ENCODE data around the gene TMUB1.
A peak's percentile ranks its signal among the peaks of the same experiment; 100 is the strongest.

Gene TMUB1

DNA sequence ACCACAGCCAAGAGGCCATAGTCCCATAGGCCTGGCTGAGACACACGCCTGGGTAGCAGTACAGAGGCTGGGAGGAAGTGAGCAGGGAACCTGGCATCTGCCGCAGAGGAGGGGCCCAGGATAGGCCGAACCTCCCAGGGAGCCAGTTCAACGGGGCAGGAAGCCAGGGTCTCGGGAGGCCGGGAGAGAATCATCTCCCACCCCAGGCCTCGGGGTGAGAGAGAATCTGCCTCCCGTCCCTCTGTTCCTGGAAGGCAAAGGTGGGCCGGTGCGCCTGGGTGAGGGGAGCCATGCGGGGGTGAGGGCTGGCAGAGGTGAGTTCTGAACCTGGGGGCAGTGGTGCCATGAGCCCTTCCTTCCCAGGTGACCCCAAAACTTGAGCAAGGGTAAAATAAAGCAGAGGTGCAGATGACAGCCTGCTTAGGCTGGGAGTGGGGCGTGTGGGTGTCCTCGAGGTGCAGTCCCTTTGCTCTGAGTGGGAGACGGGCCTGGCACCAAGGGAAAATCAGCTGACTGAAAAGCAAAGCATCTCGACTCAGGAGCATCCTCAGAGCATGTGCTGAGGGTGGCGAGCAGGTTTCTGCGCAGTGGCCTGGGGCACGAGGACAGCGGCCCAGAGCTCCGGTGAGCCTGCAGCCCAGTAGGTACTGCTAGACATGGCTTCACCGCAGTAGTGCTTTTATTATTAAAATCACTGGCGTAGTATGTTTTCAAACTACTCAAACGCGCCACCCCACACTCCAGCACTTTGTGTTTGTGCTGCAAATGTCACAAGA, 18.5 kb upstream of the TMUB1 start:
- no peak for DNase-seq

DNA sequence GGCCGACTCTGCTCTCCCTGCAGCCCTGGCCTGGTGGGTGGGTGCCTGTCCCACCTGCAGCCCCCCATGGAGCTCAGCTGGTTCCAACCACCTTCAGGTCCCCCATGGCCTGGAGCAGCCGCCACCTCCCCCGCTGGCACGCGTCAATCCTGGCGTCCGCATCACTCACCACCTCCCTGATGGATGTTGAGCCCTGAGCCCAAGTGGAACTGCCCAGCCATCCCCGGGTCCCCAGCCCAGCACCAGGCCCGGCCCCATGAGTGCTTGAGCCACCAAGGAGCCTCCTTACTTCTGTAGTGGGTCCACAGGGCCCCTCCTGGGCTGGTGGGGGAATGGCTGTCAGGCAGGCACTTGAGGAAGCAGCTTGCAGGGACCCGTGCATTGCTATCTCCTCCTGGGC, 17.6 kb upstream of the TMUB1 start:
- DNase-seq: no peak

DNA sequence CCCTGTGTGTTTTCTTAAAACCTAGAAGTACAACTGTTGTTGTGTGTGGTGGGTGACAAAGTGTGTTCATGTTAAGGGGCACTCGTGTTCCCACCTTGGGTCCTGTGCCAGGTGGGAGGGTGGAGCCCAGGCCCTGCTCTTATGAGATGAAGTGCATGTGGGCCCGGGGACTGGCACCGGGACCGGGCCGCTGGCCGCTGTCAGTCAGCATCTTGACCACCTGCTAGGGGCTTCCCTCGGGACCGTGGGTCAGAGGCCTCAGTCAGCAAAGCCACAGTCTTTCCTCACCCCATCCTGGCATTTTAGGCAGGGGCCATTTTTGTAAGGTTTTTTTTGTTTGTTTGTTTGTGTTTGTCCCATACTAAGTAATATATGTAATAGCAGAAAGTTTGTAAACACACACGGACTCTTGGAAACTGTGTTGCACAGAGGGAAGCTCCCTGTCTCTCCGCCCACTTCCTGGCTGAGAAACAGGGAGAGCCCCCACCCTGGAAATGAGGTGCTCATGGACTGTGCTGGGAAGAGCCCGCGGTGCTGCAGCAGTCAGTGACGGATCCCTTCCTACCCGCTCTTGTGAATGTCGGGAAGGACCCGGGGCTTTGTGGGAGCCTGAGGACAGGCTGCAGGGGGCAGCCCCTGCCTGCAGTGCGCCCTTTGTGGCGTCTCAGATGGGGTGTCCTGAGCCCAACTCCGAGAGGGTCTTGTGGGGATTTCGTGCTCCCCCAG, 16.4 kb upstream of the TMUB1 start:
- DNase-seq: no peak

- DNase-seq: no peak
Observed at GRCh38 chr7:151095828-151096475, 12.7 kb upstream of the TMUB1 start.

GRCh38 chr7:151095123-151095797, 12.0 kb upstream of the TMUB1 start:
- DNase-seq: no peak

DNA sequence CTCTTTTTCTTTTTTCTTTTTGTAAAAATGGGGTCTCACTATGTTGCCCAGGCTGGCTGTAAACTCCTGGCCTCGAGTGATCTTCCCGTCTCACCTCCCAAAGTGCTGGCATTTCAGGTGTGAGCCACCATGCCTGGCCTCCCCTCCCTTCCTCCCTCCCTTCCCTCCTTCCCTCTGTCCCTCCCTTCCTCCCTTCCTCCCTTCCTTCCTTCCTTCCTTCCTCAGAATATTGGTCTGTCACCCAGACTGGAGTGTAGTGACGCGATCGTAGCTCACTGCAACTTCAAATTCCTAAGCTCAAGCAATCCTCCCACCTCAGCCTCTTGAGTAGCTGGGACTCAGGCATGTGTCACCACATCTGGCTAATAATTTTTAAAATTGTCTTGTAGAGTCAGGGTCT, 11.4 kb upstream of the TMUB1 start:
- DNase-seq: no peak

DNA sequence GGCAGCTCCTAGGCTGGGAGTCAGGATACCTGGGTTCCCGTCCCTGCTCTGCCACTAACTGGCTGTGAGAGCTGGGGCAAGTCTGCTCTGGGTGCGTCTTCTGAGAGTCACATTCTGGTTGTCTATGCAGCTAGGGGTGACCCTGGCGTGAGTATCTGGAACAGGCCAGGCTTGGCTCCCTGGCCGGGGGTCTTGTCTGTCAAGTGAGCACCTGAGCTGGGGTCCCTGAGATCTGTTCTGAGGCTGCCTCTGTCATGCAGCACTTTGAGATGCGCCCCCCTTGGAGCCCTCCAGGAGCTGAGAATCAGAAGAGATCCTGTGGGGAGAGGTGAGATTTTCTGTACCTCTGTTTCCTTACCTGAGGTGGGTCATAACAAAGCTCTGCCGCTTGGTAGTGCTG, 10.5 kb upstream of the TMUB1 start:
- no peak for DNase-seq

GRCh38 chr7:151091988-151092387, 8.7 kb upstream of the TMUB1 start:
- no peak for DNase-seq

- DNase-seq: peak; percentile 71
Observed at GRCh38 chr7:151091431-151091830, 8.1 kb upstream of the TMUB1 start.

- no peak for DNase-seq
Observed at GRCh38 chr7:151091003-151091402, 7.7 kb upstream of the TMUB1 start.

GRCh38 chr7:151089893-151090730, 6.8 kb upstream of the TMUB1 start:
- DNase-seq: no peak

DNA sequence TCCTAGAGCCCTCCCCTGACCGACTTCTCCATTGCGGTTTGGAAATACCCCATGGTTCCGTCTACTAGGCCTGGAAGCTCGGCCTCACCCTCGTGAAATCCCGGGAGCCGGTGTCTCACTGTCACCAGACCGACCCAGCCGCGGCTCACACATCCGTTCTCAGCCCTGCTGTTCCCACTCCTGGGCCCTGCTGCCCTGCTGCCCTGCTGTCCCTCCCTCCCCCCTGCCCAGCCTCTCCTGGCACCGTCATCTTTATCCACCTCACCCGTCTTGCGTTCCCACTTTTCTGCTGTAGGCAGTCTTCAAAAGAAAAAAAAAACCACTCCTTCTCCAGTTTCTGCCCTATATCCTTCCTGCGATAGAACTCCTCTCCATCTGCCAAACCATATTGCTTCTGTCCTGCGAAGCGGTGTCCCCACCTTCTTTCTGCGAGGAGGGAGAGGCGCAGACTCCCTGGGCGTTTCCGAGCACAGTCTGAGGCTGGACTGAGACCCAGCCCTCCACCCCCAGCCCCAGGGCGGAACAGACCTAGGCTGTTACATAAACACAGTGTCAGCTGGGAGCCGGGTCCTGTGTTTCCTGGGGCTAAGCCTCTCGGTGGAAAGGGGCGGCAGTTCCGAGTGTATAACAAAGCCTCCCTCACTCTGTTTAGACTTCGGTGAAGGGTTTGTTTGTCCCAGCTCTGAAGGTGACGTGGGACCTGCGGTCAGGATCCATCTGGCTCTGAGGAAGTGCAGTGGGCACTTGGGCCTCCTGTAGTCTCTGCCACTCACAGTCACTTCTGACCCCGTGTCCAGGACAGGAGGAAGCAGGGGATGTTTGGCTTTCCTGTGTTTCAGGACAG, 5.8 kb upstream of the TMUB1 start:
- DNase-seq: peak; percentile 99

GRCh38 chr7:151088019-151088855, 4.9 kb upstream of the TMUB1 start:
- peak; percentile 80 for DNase-seq

- DNase-seq: peak; percentile 75
Observed at GRCh38 chr7:151087245-151088018, 4.1 kb upstream of the TMUB1 start.

GRCh38 chr7:151086802-151087244, 3.5 kb upstream of the TMUB1 start:
- peak; percentile 40 for DNase-seq

- DNase-seq: peak; percentile 81
Observed at GRCh38 chr7:151085691-151086620, 2.7 kb upstream of the TMUB1 start, which contains the start of gene AGAP3. Gene AGAP3, plus strand, starts transcription at chr7:151086475. Its CDS starts 267 bp downstream, at chr7:151086742.

DNA sequence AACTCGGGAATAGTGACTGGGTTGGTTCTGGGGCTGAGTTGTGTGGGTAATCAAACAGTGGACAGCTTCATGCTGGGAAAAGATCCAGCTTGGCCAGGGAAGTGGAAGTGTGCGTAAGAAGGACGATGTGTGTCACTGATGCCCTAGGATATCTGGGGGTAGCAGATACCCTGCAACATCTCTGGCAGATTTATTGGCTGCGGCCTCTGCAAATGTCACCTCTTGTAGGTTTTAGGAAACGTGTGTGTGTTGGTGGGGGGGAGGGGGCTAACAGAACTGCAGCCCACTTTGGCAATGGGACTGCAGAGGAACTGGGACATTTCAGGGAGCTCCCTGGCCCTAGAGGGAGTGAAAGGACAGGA, 2.0 kb upstream of the TMUB1 start:
- no peak for DNase-seq

DNA sequence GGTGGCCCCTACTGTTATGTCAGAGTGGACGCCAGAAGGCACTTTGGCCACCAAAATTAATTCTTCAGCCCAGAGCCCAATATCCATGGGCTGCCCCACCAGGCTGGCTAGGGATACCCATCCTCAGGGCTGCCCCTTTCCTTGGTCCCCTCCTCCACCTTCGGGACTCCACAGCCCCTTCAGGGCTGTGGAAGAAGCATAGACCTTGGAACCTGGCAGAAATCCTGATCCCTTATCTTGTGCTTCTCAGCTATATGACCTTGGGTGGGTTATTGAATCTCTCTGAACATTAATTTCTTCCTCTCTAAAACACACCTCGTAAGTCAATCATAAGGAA, 499 bp upstream of the TMUB1 start:
- no peak for DNase-seq
